Neuronal stem cell (in vitro differentiated cells): ENCODE results near the gene SPACA7.
A peak's percentile ranks its signal among the peaks of the same experiment; 100 is the strongest.

Experiments used
- DNase-seq: peaks from one replicate; pipeline ENCODE4 v3.0.0-alpha.2; 2013; ENCODE audit warnings: low spot score
- H2AFZ ChIP-seq: one replicate; pipeline ENCODE4 v1.6.1; 2013; ENCODE audit warnings: mild to moderate bottlenecking, low read length, inconsistent platforms
- H2AK5ac ChIP-seq: 2 replicates; pipeline ENCODE4 v1.6.1; 2013; ENCODE audit warnings: low read depth, mild to moderate bottlenecking, inconsistent platforms, low read length, moderate library complexity, mixed read lengths
- H2BK120ac ChIP-seq: 2 replicates; pipeline ENCODE4 v1.6.1; 2013; ENCODE audit warnings: low read depth, mild to moderate bottlenecking, inconsistent platforms, low read length, moderate library complexity, mixed read lengths
- H2BK12ac ChIP-seq: one replicate; pipeline ENCODE4 v1.6.1; 2013; ENCODE audit warnings: low read length, inconsistent platforms
- H2BK15ac ChIP-seq: 2 replicates; pipeline ENCODE4 v1.6.1; 2013; ENCODE audit warnings: mild to moderate bottlenecking, low read length, inconsistent platforms, mixed read lengths
- H2BK5ac ChIP-seq: one replicate; pipeline ENCODE4 v1.6.1; 2013; ENCODE audit warnings: inconsistent platforms, mild to moderate bottlenecking, low read length, moderate library complexity
- H3K14ac ChIP-seq: one replicate; pipeline ENCODE4 v1.6.1; 2013; ENCODE audit warnings: low read length, inconsistent platforms
- H3K18ac ChIP-seq: 2 replicates; pipeline ENCODE4 v1.6.1; 2013; ENCODE audit warnings: low read length, inconsistent platforms
- H3K23ac ChIP-seq: 2 replicates; pipeline ENCODE4 v1.6.1; 2013; ENCODE audit warnings: low read depth, mild to moderate bottlenecking, mixed read lengths, low read length, inconsistent platforms; ENCODE audit not compliant: poor library complexity
- H3K27ac ChIP-seq: replicated peaks from 3 replicates; pipeline ENCODE4 v1.5.1; 2013; ENCODE audit warnings: low read length, inconsistent platforms
- H3K27me3 ChIP-seq, 3 experiments: 2 replicates each; pipeline ENCODE4 v1.6.1; 2013; ENCODE audit warnings: low read length in 3 of 3, mild to moderate bottlenecking in 2 of 3, inconsistent platforms in 1 of 3, low read depth in 1 of 3, mixed read lengths in 1 of 3, moderate library complexity in 1 of 3; ENCODE audit not compliant: control insufficient read depth in 3 of 3, insufficient read depth in 3 of 3
- H3K36me3 ChIP-seq, 2 donors: replicated peaks in 1 of 2; 2 replicates each; pipeline ENCODE4 v1.6.1; 2013; ENCODE audit warnings: low read length in 2 of 2; ENCODE audit not compliant: control insufficient read depth in 2 of 2, insufficient read depth in 2 of 2
- H3K4ac ChIP-seq: 2 replicates; pipeline ENCODE4 v1.6.1; 2013; ENCODE audit warnings: inconsistent platforms, mild to moderate bottlenecking, low read length, moderate library complexity
- H3K4me1 ChIP-seq, 2 donors: 1 replicate in 1 of 2; 2 replicates in 1 of 2; pipeline ENCODE4 v1.6.1; 2013; ENCODE audit warnings: low read length in 2 of 2, low read depth in 1 of 2; ENCODE audit not compliant: control insufficient read depth in 2 of 2, insufficient read depth in 1 of 2
- H3K4me2 ChIP-seq: one replicate; pipeline ENCODE4 v1.6.1; 2013; ENCODE audit warnings: mild to moderate bottlenecking, low read length, inconsistent platforms; ENCODE audit not compliant: insufficient read depth, poor library complexity, severe bottlenecking
- H3K4me3 ChIP-seq, 2 donors: 2 replicates each; pipeline ENCODE4 v1.5.1; 2013; ENCODE audit warnings: low read length in 2 of 2, mild to moderate bottlenecking in 2 of 2, inconsistent platforms in 1 of 2, moderate library complexity in 1 of 2
- H3K79me1 ChIP-seq: one replicate; pipeline ENCODE4 v1.6.1; 2013; ENCODE audit warnings: low read depth, mild to moderate bottlenecking, inconsistent platforms, low read length, moderate library complexity
- H3K9ac ChIP-seq: one replicate; pipeline ENCODE4 v1.6.1; 2013; ENCODE audit warnings: mild to moderate bottlenecking, low read depth, low read length, inconsistent platforms; ENCODE audit not compliant: poor library complexity
- H3K9me3 ChIP-seq, 2 donors: replicated peaks in 1 of 2; 2 replicates each; pipeline versions ENCODE3 to v1.6.1; 2013; ENCODE audit warnings: low read length in 2 of 2, mild to moderate bottlenecking in 2 of 2, inconsistent platforms in 1 of 2, low read depth in 1 of 2, mixed read lengths in 1 of 2, moderate library complexity in 1 of 2; ENCODE audit not compliant: control insufficient read depth in 2 of 2, insufficient read depth in 1 of 2
- H4K8ac ChIP-seq: one replicate; pipeline ENCODE4 v1.6.1; 2013; ENCODE audit warnings: low read depth, mild to moderate bottlenecking, inconsistent platforms, low read length, moderate library complexity
- H4K91ac ChIP-seq: one replicate; pipeline ENCODE4 v1.6.1; 2013; ENCODE audit warnings: low read length, low read depth, mild to moderate bottlenecking, inconsistent platforms; ENCODE audit not compliant: poor library complexity
- WGBS, 2 donors: extraction: QIAGEN DNeasy Blood & Tissue Kit; methylation state at CpG; one replicate each; pipeline ENCODE4 v1.1.7; 2013; ENCODE audit warnings: missing lambda C conversion rate in 2 of 2, mixed read lengths in 1 of 2; ENCODE audit not compliant: insufficient read length in 2 of 2, insufficient replicate concordance in 1 of 2; ENCODE audit errors: extremely low coverage in 2 of 2; 5-methylcytosine and 5-hydroxymethylcytosine counted together

The SPACA7 gene

GRCh38 chr13:112330066-112330465 is 46.1 kb upstream of the SPACA7 start:
- H3K79me1 ChIP-seq: no peaks in the 10 kb centered on the region
- no peak overlapping the region for H3K14ac ChIP-seq
- no peaks in the 10 kb centered on the region for H3K36me3 ChIP-seq
- WGBS, 2 donors: no CpG with 5 or more reads among the region's 19 CpGs
- peaks cover 2 to 13% of the 10 kb centered on the region in 2 donors for H3K9me3 ChIP-seq
- no peak overlapping the region for H2BK5ac ChIP-seq
- H2BK15ac ChIP-seq: peak overlapping the region; percentile 51
- peak overlapping the region; percentile 99 for H2AK5ac ChIP-seq
- H4K91ac ChIP-seq: no peak overlapping the region
- H3K27ac ChIP-seq: no peak overlapping the region
- peaks cover 6 to 19% of the 10 kb centered on the region in 2 donors for H3K4me1 ChIP-seq
- peak overlapping the region; percentile 86 for H3K18ac ChIP-seq
- peak overlapping the region; percentile 84 for H2BK12ac ChIP-seq
- peaks cover 0 to 3% (median 0%) of the 10 kb centered on the region in 3 experiments for H3K27me3 ChIP-seq
- H4K8ac ChIP-seq: no peak overlapping the region
- H3K23ac ChIP-seq: peak overlapping the region; percentile 82
- no peak overlapping the region for H3K9ac ChIP-seq
- no peak overlapping the region for H3K4me3 ChIP-seq
- H3K4me2 ChIP-seq: no peak overlapping the region
- no peak overlapping the region for H3K4ac ChIP-seq
- DNase-seq: no peak
- H2BK120ac ChIP-seq: no peak overlapping the region
- no peak overlapping the region for H2AFZ ChIP-seq

DNA sequence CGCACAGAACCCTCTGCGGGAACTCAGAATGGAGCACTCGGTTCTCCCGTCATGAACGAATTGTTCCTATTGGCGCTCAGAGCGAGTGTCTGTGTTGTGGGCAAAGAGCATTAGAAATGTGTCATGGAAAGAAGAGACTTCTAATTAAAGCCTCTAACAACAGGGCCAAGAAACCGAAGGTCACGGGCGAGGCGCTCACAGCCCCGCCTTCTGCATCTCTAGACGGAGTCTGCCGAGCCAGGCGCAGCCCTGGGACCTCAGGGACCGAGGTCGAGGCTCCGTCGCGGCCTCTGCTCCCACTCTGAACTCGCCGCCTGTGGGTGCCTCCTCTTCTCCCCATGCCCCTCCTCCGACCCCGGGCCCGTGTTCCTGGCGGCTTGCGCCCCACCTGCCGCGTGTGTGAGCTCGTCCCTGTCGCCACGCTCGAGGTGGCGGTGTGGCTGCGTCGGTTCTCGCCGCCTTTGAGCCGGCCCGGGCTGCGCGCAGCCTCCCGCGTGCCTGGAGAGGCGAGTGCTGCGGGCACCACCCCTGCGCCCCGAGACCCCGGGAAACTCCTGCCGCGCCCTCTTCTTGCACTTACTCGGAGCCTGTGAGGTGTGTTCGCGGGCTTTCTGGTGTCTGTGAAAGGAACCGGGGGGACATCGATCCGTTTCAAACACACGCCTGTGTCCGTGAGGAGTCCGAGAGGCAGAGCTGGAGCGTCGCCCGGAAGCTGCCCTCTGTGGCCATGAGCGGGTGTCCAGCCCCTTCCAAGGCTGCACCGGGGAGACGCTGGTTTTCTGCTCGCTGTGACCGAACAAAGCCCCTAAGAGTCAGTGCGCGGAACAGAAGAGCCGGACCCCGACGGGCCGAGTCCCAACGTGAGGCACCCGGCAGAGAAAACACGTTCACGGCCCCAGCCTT is 45.4 kb upstream of the SPACA7 start:
- Histone ChIP-seq H3K27ac (peak overlapping the region; percentile 78), H3K9me3 (peaks cover 4 to 16% of the 10 kb centered on the region in 2 donors), H3K18ac (peak overlapping the region; percentile 98), H3K36me3 (no peaks in the 10 kb centered on the region), H2BK12ac (peak overlapping the region; percentile 66), H3K14ac (peak overlapping the region; percentile 79), H3K4me3 (peak overlapping the region in 1 of 2 donors; percentile 42), H3K9ac (peak overlapping the region; percentile 90), H2BK15ac (peak overlapping the region; percentile 96), H4K8ac (peak overlapping the region; percentile 56), H3K79me1 (no peaks in the 10 kb centered on the region), H2BK120ac (peak overlapping the region; percentile 99), H4K91ac (peak overlapping the region; percentile 94), H2BK5ac (peak overlapping the region; percentile 93), H2AK5ac (peak overlapping the region; percentile 99), H3K27me3 (peaks cover 0 to 3% (median 0%) of the 10 kb centered on the region in 3 experiments), H3K4me1 (peaks cover 6 to 16% of the 10 kb centered on the region in 2 donors), H3K4me2 (peak overlapping the region; percentile 50), H3K23ac (peak overlapping the region; percentile 31), H3K4ac (peak overlapping the region; percentile 90), H2AFZ (no peak overlapping the region)
- whole genome bisulfite sequencing, 2 donors: no CpG with 5 or more reads among the region's 78 CpGs
- no peak for DNase-seq

- no peak overlapping the region for H4K8ac ChIP-seq
- H3K18ac ChIP-seq: no peak overlapping the region
- peak; percentile 77 for DNase-seq
- no peak overlapping the region for H2BK5ac ChIP-seq
- no peak overlapping the region for H2AK5ac ChIP-seq
- H3K4me1 ChIP-seq: peaks cover 0 to 15% of the 10 kb centered on the region in 2 donors
- H2BK12ac ChIP-seq: no peak overlapping the region
- H2BK120ac ChIP-seq: no peak overlapping the region
- H3K4me3 ChIP-seq: no peak overlapping the region
- no peak overlapping the region for H3K14ac ChIP-seq
- no peak overlapping the region for H3K9ac ChIP-seq
- no peak overlapping the region for H3K4ac ChIP-seq
- no peak overlapping the region for H2AFZ ChIP-seq
- H4K91ac ChIP-seq: no peak overlapping the region
- H3K79me1 ChIP-seq: no peaks in the 10 kb centered on the region
- no CpG with 5 or more reads among the region's 20 CpGs for WGBS, 2 donors
- no peak overlapping the region for H2BK15ac ChIP-seq
- peak overlapping the region; percentile 78 for H3K27ac ChIP-seq
- peaks cover 0 to 3% (median 0%) of the 10 kb centered on the region in 3 experiments for H3K27me3 ChIP-seq
- H3K9me3 ChIP-seq: peaks cover 7 to 23% of the 10 kb centered on the region in 2 donors
- peak overlapping the region; percentile 32 for H3K4me2 ChIP-seq
- H3K23ac ChIP-seq: no peak overlapping the region
- H3K36me3 ChIP-seq: no peaks in the 10 kb centered on the region
Observed at GRCh38 chr13:112331675-112332074, 44.5 kb upstream of the SPACA7 start.

- Histone ChIP-seq H3K14ac (no peak overlapping the region), H3K23ac (no peak overlapping the region), H3K4me3 (no peak overlapping the region), H3K79me1 (no peaks in the 10 kb centered on the region), H2BK12ac (peak overlapping the region; percentile 31), H3K36me3 (no peaks in the 10 kb centered on the region), H3K27me3 (peaks cover 0 to 3% (median 0%) of the 10 kb centered on the region in 3 experiments), H3K4ac (no peak overlapping the region), H4K91ac (no peak overlapping the region), H4K8ac (no peak overlapping the region), H2AK5ac (peak overlapping the region; percentile 12), H3K18ac (peak overlapping the region; percentile 86), H2AFZ (no peak overlapping the region), H3K27ac (no peak overlapping the region), H2BK5ac (no peak overlapping the region), H2BK15ac (peak overlapping the region; percentile 29), H3K4me1 (peaks cover 0 to 15% of the 10 kb centered on the region in 2 donors), H3K9me3 (peaks cover 7 to 26% of the 10 kb centered on the region in 2 donors), H3K9ac (no peak overlapping the region), H2BK120ac (peak overlapping the region; percentile 4), H3K4me2 (no peak overlapping the region)
- DNase-seq: no peak
- no CpG with 5 or more reads among the region's 10 CpGs for WGBS, 2 donors
Observed at GRCh38 chr13:112332727-112333126, 43.4 kb upstream of the SPACA7 start.
